GM11168 (cell line): ENCODE data around the gene FLVCR2.

Source experiments
- in situ Hi-C: fragments of 300-500 bp; cut with MboI; formaldehyde crosslinking; loops from one replicate; pipeline ENCODE4 v1.12.0; 2022; ENCODE audit warnings: low sequenced_read_pairs; ENCODE audit not compliant: unreplicated experiment

Gene FLVCR2

GRCh38 chr14:75553761-75554364 is 24.6 kb upstream of the FLVCR2 start:
- in situ Hi-C loops: no loop called here

GRCh38 chr14:75554482-75554881 is 23.9 kb upstream of the FLVCR2 start:
- in situ Hi-C loops: no loop called here

- in situ Hi-C loops: no loop called here
Measured at GRCh38 chr14:75558440-75558839, 20.0 kb upstream of the FLVCR2 start.

DNA sequence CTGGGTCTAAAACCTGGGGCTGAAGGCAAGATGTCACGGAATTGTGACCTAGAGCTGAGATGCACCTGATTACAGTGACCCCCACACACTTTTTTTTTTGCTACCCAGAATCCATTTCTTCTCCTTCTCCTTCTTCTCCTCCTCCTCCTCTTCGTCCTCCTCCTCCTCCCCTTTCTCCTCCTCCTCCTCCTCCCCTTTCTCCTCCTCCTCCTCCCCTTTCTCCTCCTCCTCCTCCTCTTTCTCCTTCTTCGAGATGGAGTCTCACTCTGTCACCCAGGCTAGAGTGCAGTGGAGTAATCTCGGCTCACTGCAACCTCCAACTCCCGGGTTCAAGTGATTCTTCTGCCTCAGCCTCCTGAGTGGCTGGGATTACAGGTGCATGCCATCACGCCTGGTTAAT is 19.4 kb upstream of the FLVCR2 start:
- in situ Hi-C loops: no loop called here

GRCh38 chr14:75559451-75560222 is 18.8 kb upstream of the FLVCR2 start:
- in situ Hi-C loops: loop anchor here (10.0 kb wide), 1 partner anchor 255 kb away; no protein-coding TSS in a partner anchor

DNA sequence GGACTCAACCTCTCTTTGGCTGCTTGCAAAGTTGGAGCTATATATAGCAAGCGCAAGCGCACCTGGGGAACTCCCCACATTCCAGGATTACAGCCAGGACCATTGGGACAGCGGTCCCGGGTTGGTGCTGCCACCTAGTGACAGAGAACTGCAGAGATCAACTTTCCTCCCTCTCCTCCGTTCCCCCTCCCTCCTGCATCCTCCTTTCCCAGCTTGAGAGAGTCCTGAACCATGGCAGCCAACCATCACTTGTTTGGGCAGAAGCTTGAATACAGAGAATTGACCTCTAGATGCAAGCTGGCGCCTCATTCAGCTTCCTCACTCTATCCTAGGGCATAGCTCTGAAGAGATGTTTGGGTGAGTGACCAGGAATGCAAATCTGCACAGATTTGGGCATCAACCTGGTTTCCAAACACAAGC is 17.4 kb upstream of the FLVCR2 start:
- in situ Hi-C loops: loop anchor here (10.0 kb wide), 1 partner anchor 256 kb away; no protein-coding TSS in a partner anchor

DNA sequence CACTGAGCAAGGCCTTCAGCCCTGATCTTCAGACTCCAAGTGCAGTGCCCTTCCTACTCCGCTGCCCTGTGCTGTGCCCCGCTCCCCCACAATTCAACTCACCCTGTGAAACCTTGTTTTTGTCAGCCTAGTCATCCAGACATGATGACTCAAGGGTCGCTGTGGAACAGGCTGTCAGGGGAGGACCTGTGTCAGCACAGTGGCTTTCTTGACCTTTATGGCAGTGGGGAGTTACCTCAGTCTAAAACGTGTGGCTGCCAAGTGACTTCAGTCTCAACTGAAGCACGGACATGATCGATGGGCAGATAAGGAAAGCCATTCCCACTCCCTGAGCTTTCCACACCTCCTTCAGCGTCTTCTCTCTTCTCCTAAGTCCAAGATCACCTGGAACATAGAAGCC is 16.3 kb upstream of the FLVCR2 start:
- in situ Hi-C loops: loop anchor here (10.0 kb wide), 1 partner anchor 257 kb away; no protein-coding TSS in a partner anchor

GRCh38 chr14:75562489-75562888 is 15.9 kb upstream of the FLVCR2 start:
- in situ Hi-C loops: loop anchor here (10.0 kb wide), 1 partner anchor 258 kb away; no protein-coding TSS in a partner anchor

DNA sequence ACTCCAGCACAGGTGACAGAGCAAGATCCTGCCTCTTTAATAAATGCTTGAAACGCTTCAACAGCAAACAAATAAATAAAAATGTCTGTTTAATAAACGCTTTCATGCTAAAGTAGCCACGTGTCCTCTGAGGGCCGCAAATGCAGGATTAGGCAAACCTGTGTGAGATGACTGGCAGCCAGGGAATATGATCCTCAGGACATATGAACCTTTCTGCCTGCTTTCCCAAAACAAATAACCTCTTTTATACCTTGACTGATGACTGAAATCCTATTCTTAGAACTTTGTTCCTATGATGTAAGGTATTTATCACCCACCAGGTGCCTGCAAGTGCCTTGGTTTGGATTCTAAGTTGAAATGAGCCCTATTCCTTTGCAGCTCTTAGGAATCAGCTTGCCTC is 14.5 kb upstream of the FLVCR2 start:
- in situ Hi-C loops: loop anchor here (10.0 kb wide), 1 partner anchor 259 kb away; no protein-coding TSS in a partner anchor

- in situ Hi-C loops: loop anchor here (10.0 kb wide), 1 partner anchor 260 kb away; no protein-coding TSS in a partner anchor
Measured at GRCh38 chr14:75565056-75565455, 13.4 kb upstream of the FLVCR2 start.

GRCh38 chr14:75566321-75566720 is 12.1 kb upstream of the FLVCR2 start:
- in situ Hi-C loops: loop anchor here (10.0 kb wide), 1 partner anchor 262 kb away; no protein-coding TSS in a partner anchor

GRCh38 chr14:75566752-75567151 is 11.7 kb upstream of the FLVCR2 start:
- in situ Hi-C loops: loop anchor here (10.0 kb wide), 1 partner anchor 262 kb away; no protein-coding TSS in a partner anchor

- in situ Hi-C loops: loop anchor here (10.0 kb wide), 1 partner anchor 263 kb away; no protein-coding TSS in a partner anchor
Measured at GRCh38 chr14:75568140-75568539, 10.3 kb upstream of the FLVCR2 start.

DNA sequence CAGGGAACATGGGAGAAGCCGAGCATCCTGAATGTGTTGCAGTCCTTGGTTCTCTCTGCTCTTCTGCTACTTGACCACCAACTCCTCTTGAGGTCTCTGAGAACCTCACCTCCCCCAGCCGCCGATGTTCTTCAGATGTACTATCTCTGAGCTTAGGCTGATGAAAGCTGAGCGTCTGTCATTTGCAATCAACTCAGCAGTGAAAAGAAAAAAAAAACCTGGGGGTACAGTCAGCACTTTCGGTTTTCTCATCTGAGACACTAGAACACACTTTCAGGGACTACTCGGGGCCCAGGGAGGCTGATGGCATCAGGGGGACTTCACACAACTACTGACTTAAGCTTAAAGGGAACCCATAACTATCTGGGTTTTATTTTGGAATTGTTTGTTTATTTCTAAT is 9.6 kb upstream of the FLVCR2 start:
- in situ Hi-C loops: loop anchor here (10.0 kb wide), 1 partner anchor 264 kb away; no protein-coding TSS in a partner anchor

- in situ Hi-C loops: no loop called here
Measured at GRCh38 chr14:75570797-75571196, 7.6 kb upstream of the FLVCR2 start.

DNA sequence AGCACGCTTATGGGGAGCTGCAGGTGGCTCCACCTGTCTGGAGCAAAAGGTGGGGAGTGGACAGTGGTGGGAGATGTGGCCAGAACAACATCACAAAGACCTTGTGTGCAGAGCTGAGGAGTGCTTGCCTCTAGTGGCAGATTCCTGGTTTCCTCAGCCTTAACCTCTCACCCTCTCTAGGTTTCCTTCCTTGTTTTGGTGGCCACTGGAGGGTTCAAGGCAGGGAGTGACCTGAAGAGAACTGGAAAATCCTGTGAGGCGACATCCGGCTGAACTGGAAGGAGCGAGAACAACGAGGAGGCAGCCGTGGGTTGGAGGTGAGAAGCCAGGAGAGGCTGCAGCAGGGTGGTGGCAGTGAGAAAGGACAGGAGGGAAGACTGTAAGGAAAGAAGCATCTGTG is 6.3 kb upstream of the FLVCR2 start:
- in situ Hi-C loops: no loop called here

GRCh38 chr14:75577090-75577489 is 1.3 kb upstream of the FLVCR2 start:
- in situ Hi-C loops: no loop called here

GRCh38 chr14:75577729-75578101 is 705 bp upstream of the FLVCR2 start:
- in situ Hi-C loops: no loop called here

GRCh38 chr14:75578786-75579337 is 442 bp downstream of the FLVCR2 start:
- in situ Hi-C loops: no loop called here

DNA sequence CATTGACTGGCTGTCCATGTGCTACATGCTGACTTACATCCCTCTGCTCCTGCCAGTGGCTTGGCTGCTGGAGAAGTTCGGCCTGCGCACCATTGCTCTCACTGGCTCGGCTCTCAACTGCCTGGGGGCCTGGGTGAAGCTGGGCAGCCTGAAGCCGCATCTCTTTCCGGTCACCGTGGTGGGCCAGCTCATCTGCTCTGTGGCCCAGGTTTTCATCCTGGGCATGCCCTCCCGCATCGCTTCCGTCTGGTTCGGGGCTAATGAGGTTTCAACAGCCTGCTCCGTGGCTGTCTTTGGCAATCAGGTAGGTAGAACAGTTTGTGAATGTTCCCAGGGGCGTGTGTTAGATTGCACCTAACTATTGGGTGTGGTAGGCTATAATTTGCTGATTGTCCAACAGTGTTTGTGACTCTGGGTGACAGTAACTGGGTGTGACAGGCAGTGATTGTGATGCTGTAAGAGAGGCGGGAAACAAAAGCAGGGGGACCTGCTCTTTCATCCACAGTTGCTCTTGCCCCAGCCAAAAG is 981 bp downstream of the FLVCR2 start:
- in situ Hi-C loops: no loop called here

DNA sequence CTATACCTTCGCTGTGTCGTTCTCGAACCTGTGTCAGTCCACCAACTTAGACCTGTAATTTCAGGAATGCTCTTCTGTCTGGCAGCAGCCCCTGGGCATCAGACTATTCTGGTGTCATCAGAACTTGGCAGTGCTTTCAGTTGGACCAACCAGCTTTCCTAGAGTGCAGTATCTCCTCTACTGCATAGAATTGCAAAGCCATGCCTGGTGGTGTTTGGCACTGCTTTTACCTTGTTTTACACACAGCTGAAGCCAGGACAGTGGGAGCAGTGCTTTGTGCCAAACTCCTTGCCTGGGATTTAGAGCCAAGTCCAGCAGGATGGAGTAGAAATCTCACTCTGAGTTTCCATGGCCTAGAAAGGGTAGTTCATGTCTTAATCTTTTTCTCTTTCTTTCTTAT is 1.5 kb downstream of the FLVCR2 start:
- in situ Hi-C loops: loop anchor here (5.0 kb wide), 1 partner anchor 72 kb away; no protein-coding TSS in a partner anchor
